Trophoblast cell (in vitro differentiated cells and primary cell): ENCODE data around the gene UPP1.

Source experiments
- DNase-seq, 2 donors: peaks; one replicate each; pipeline ENCODE4 v3.0.0-alpha.2; 2016
- H2AFZ ChIP-seq: 2 replicates; pipeline ENCODE4 v1.6.1; 2013; ENCODE audit warnings: low read length, moderate library complexity, mild to moderate bottlenecking; ENCODE audit not compliant: insufficient read depth, poor library complexity
- H2AK5ac ChIP-seq: 2 replicates; pipeline ENCODE4 v1.6.1; 2013; ENCODE audit warnings: mild to moderate bottlenecking, low read length
- H2BK120ac ChIP-seq: 2 replicates; pipeline ENCODE4 v1.6.1; 2013; ENCODE audit warnings: low read length, mild to moderate bottlenecking, moderate library complexity; ENCODE audit not compliant: insufficient read depth, poor library complexity
- H2BK12ac ChIP-seq: 2 replicates; pipeline ENCODE4 v1.6.1; 2013; ENCODE audit warnings: mild to moderate bottlenecking, low read length, moderate library complexity
- H2BK5ac ChIP-seq: 2 replicates; pipeline ENCODE4 v1.6.1; 2013; ENCODE audit warnings: low read length, low read depth, moderate library complexity, mild to moderate bottlenecking; ENCODE audit not compliant: poor library complexity
- H3K14ac ChIP-seq: 2 replicates; pipeline ENCODE4 v1.6.1; 2013; ENCODE audit warnings: mild to moderate bottlenecking, low read length
- H3K18ac ChIP-seq: 2 replicates; pipeline ENCODE4 v1.6.1; 2013; ENCODE audit warnings: mild to moderate bottlenecking, low read length
- H3K23ac ChIP-seq: 2 replicates; pipeline ENCODE4 v1.6.1; 2013; ENCODE audit warnings: low read length
- H3K27ac ChIP-seq: 2 replicates; pipeline ENCODE4 v1.5.1; 2013; ENCODE audit warnings: low read depth, mild to moderate bottlenecking, inconsistent platforms, low read length, moderate library complexity
- H3K27me3 ChIP-seq: 2 replicates; pipeline ENCODE4 v1.6.1; 2013; ENCODE audit warnings: inconsistent platforms, mild to moderate bottlenecking, low read length, moderate library complexity; ENCODE audit not compliant: insufficient read depth
- H3K36me3 ChIP-seq, 2 experiments: 1 replicate in 1 of 2; 2 replicates in 1 of 2; pipeline ENCODE4 v1.6.1; 2013; ENCODE audit warnings: low read length in 2 of 2, mild to moderate bottlenecking in 2 of 2, moderate library complexity in 1 of 2; ENCODE audit not compliant: insufficient read depth in 2 of 2, control insufficient read depth in 1 of 2
- H3K4ac ChIP-seq: 2 replicates; pipeline ENCODE4 v1.6.1; 2013; ENCODE audit warnings: low read depth, mild to moderate bottlenecking, low read length, moderate library complexity
- H3K4me1 ChIP-seq, 2 experiments: 1 replicate in 1 of 2; 2 replicates in 1 of 2; pipeline ENCODE4 v1.6.1; 2013; ENCODE audit warnings: low read length in 2 of 2, mild to moderate bottlenecking in 2 of 2, moderate library complexity in 1 of 2; ENCODE audit not compliant: insufficient read depth in 2 of 2, control insufficient read depth in 1 of 2
- H3K4me2 ChIP-seq: 2 replicates; pipeline ENCODE4 v1.6.1; 2013; ENCODE audit warnings: inconsistent platforms, mild to moderate bottlenecking, low read length, moderate library complexity
- H3K4me3 ChIP-seq: 2 replicates; pipeline ENCODE4 v1.5.1; 2013; ENCODE audit warnings: mild to moderate bottlenecking, low read depth, low read length, inconsistent platforms
- H3K79me1 ChIP-seq: one replicate; pipeline ENCODE4 v1.6.1; 2013; ENCODE audit warnings: low read length
- H3K79me2 ChIP-seq: 2 replicates; pipeline ENCODE4 v1.6.1; 2013; ENCODE audit warnings: low read length, mild to moderate bottlenecking; ENCODE audit not compliant: control insufficient read depth, insufficient read depth, poor library complexity
- H3K9ac ChIP-seq: 2 replicates; pipeline ENCODE4 v1.6.1; 2013; ENCODE audit warnings: mild to moderate bottlenecking, low read length
- H3K9me3 ChIP-seq: 2 replicates; pipeline ENCODE4 v1.6.1; 2013; ENCODE audit warnings: low read depth, mild to moderate bottlenecking, control low read depth, inconsistent platforms, low read length; ENCODE audit not compliant: insufficient read depth
- H4K12ac ChIP-seq: 2 replicates; pipeline ENCODE4 v1.6.1; 2013; ENCODE audit warnings: low read depth, mild to moderate bottlenecking, low read length, moderate library complexity
- H4K8ac ChIP-seq: 2 replicates; pipeline ENCODE4 v1.6.1; 2013; ENCODE audit warnings: low read depth, mild to moderate bottlenecking, low read length, moderate library complexity
- H4K91ac ChIP-seq: one replicate; pipeline ENCODE4 v1.6.1; 2013; ENCODE audit warnings: low read depth, mild to moderate bottlenecking, low read length, moderate library complexity
- WGBS: extraction: QIAGEN DNeasy Blood & Tissue Kit; methylation state at CpG from one replicate; pipeline ENCODE4 v1.1.7; 2013; ENCODE audit warnings: missing lambda C conversion rate; ENCODE audit not compliant: insufficient read length, insufficient coverage; ENCODE audit errors: extremely low coverage; 5-methylcytosine and 5-hydroxymethylcytosine counted together

Gene UPP1

GRCh38 chr7:48140001-48140681, 51.1 kb downstream of the UPP1 start:
- Histone ChIP-seq H3K36me3 (no peaks in the 10 kb centered on the region), H4K12ac (no peak overlapping the region), H4K91ac (no peak overlapping the region)

GRCh38 chr7:48141521-48141920, 52.5 kb downstream of the UPP1 start:
- H3K9ac ChIP-seq, result no peak overlapping the region
- no peak overlapping the region for H4K91ac ChIP-seq
- no peak overlapping the region for H3K18ac ChIP-seq
- no peak overlapping the region for H3K4me3 ChIP-seq
- no CpG with 5 or more reads among the region's 1 CpG for WGBS
- no peak overlapping the region for H3K4ac ChIP-seq
- H2AFZ ChIP-seq, result no peak overlapping the region
- H3K27me3 ChIP-seq, result no peaks in the 10 kb centered on the region
- H3K9me3 ChIP-seq, result peaks cover 3% of the 10 kb centered on the region
- no peak overlapping the region for H3K4me2 ChIP-seq
- H3K36me3 ChIP-seq, result no peaks in the 10 kb centered on the region
- H2AK5ac ChIP-seq, result no peak overlapping the region
- no peak overlapping the region for H2BK5ac ChIP-seq
- H3K14ac ChIP-seq, result no peak overlapping the region
- no peak overlapping the region for H3K23ac ChIP-seq
- no peak overlapping the region for H2BK12ac ChIP-seq
- H3K79me1 ChIP-seq, result no peaks in the 10 kb centered on the region
- no peak overlapping the region for H4K8ac ChIP-seq
- no peak overlapping the region for H4K12ac ChIP-seq
- H3K27ac ChIP-seq, result no peak overlapping the region
- H2BK120ac ChIP-seq, result no peak overlapping the region
- no peak for DNase-seq
- H3K4me1 ChIP-seq, result peaks cover 0 to 3% of the 10 kb centered on the region in 2 experiments
- H3K79me2 ChIP-seq, result no peaks in the 10 kb centered on the region

More at GRCh38 chr7:48140001-48140681, 51.1 kb downstream of the UPP1 start:
- no peak overlapping the region for H2AFZ ChIP-seq
- no peak overlapping the region for H3K4ac ChIP-seq
- WGBS, result no CpG with 5 or more reads among the region's 7 CpGs
- H3K27ac ChIP-seq, result no peak overlapping the region
- H3K18ac ChIP-seq, result no peak overlapping the region
- peaks cover 0 to 3% of the 10 kb centered on the region in 2 experiments for H3K4me1 ChIP-seq
- no peak overlapping the region for H3K14ac ChIP-seq
- H3K9me3 ChIP-seq, result peaks cover 3% of the 10 kb centered on the region
- H2BK5ac ChIP-seq, result no peak overlapping the region
- H3K9ac ChIP-seq, result no peak overlapping the region
- no peaks in the 10 kb centered on the region for H3K79me1 ChIP-seq
- no peak overlapping the region for H2AK5ac ChIP-seq
- no peak overlapping the region for H3K4me2 ChIP-seq
- no peak overlapping the region for H2BK12ac ChIP-seq
- H3K23ac ChIP-seq, result no peak overlapping the region
- no peaks in the 10 kb centered on the region for H3K27me3 ChIP-seq
- no peaks in the 10 kb centered on the region for H3K79me2 ChIP-seq
- H4K8ac ChIP-seq, result no peak overlapping the region
- DNase-seq, result peak; percentile 28 to 66
- no peak overlapping the region for H3K4me3 ChIP-seq
- no peak overlapping the region for H2BK120ac ChIP-seq

GRCh38 chr7:48144291-48144768, 55.3 kb downstream of the UPP1 start:
- Histone ChIP-seq H3K36me3 (no peaks in the 10 kb centered on the region), H3K4me1 (peaks cover 0 to 3% of the 10 kb centered on the region in 2 experiments)

GRCh38 chr7:48147078-48147591, 58.1 kb downstream of the UPP1 start:
- H3K4ac ChIP-seq, result no peak overlapping the region
- H2AK5ac ChIP-seq, result no peak overlapping the region
- no peak overlapping the region for H3K14ac ChIP-seq
- DNase-seq, result no peak
- no peak overlapping the region for H2BK12ac ChIP-seq
- no peak overlapping the region for H3K9ac ChIP-seq
- H3K36me3 ChIP-seq, result no peaks in the 10 kb centered on the region
- no peak overlapping the region for H4K91ac ChIP-seq
- H4K12ac ChIP-seq, result no peak overlapping the region
- H2AFZ ChIP-seq, result no peak overlapping the region
- no CpG with 5 or more reads among the region's 4 CpGs for WGBS
- H3K18ac ChIP-seq, result no peak overlapping the region
- no peak overlapping the region for H3K23ac ChIP-seq
- peaks cover 1% of the 10 kb centered on the region for H3K9me3 ChIP-seq
- no peaks in the 10 kb centered on the region for H3K79me2 ChIP-seq
- no peaks in the 10 kb centered on the region for H3K27me3 ChIP-seq
- H3K4me3 ChIP-seq, result no peak overlapping the region
- H3K79me1 ChIP-seq, result no peaks in the 10 kb centered on the region
- no peak overlapping the region for H2BK120ac ChIP-seq
- H4K8ac ChIP-seq, result no peak overlapping the region
- no peak overlapping the region for H2BK5ac ChIP-seq
- no peaks in the 10 kb centered on the region for H3K4me1 ChIP-seq
- no peak overlapping the region for H3K27ac ChIP-seq
- no peak overlapping the region for H3K4me2 ChIP-seq

More at GRCh38 chr7:48144291-48144768, 55.3 kb downstream of the UPP1 start:
- no peak overlapping the region for H3K9ac ChIP-seq
- no peak overlapping the region for H3K4ac ChIP-seq
- H4K12ac ChIP-seq, result no peak overlapping the region
- H3K27ac ChIP-seq, result no peak overlapping the region
- H2AK5ac ChIP-seq, result no peak overlapping the region
- no peak overlapping the region for H3K4me2 ChIP-seq
- no peaks in the 10 kb centered on the region for H3K79me2 ChIP-seq
- no peaks in the 10 kb centered on the region for H3K27me3 ChIP-seq
- H3K18ac ChIP-seq, result no peak overlapping the region
- H3K14ac ChIP-seq, result no peak overlapping the region
- peaks cover 3% of the 10 kb centered on the region for H3K9me3 ChIP-seq
- no peak overlapping the region for H2AFZ ChIP-seq
- H3K79me1 ChIP-seq, result no peaks in the 10 kb centered on the region
- H3K23ac ChIP-seq, result no peak overlapping the region
- H3K4me3 ChIP-seq, result no peak overlapping the region
- no peak overlapping the region for H2BK5ac ChIP-seq
- no peak overlapping the region for H4K8ac ChIP-seq
- H2BK120ac ChIP-seq, result no peak overlapping the region
- no peak overlapping the region for H2BK12ac ChIP-seq
- H4K91ac ChIP-seq, result no peak overlapping the region
- WGBS, result no CpG with 5 or more reads among the region's 4 CpGs
- DNase-seq, result no peak
